HG03108 (cell line): ENCODE measurements around the gene AP5S1.

Experiments
- ATAC-seq: cut with Tn5 transposase; IDR thresholded peaks from one replicate; pipeline ENCODE4 v1.9.1; 2021; ENCODE audit warnings: moderate library complexity; ENCODE audit not compliant: unreplicated experiment

Gene AP5S1, protein sequence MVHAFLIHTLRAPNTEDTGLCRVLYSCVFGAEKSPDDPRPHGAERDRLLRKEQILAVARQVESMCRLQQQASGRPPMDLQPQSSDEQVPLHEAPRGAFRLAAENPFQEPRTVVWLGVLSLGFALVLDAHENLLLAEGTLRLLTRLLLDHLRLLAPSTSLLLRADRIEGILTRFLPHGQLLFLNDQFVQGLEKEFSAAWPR

DNA sequence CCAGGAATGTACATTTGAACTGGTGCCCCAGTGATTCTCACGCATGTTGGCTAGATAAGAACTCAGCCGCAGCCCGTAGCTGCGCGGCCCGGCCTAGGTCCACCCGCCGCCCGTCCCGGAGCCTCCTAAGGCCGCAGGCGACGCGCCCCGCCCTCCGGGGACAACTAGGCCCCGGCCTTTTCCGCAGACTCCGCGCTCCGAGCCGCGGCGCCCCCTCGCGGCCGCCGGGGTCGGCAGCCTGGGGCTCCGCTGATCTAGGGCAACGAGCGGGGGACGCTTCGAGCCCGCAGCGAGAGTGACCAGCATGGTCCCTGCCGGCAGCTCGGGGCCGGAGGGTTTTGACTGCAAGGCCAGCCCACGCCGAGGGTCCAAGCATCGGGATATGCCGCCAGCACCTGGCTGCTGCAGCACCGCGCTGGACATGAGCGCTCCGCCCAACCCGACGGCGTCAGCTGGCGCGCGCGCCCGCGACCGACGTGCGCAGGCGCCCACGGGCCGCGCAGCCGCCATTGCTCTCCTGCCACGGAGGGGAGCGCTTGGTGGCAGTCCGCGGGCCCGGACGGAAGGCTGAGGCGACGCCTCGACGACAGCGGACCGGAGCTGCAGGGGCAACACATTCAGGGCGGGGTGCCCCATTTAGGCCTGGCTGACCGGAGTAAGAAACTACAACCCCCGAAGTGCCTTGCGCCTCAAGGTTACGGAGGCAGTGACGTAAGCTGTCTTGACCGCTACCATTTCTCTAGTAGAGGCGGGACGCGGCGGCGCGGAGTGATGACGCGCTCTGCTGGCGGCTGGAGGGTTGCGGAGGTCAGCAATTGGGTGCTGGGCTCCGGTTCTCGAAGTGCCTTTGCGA, at the start of gene AP5S1:
AP5S1 (plus strand) TSS at position 500 of the 853 bp plus-strand sequence. CDS start 1,571 bp downstream, outside the sequence.
- peak; percentile 77 for ATAC-seq

DNA sequence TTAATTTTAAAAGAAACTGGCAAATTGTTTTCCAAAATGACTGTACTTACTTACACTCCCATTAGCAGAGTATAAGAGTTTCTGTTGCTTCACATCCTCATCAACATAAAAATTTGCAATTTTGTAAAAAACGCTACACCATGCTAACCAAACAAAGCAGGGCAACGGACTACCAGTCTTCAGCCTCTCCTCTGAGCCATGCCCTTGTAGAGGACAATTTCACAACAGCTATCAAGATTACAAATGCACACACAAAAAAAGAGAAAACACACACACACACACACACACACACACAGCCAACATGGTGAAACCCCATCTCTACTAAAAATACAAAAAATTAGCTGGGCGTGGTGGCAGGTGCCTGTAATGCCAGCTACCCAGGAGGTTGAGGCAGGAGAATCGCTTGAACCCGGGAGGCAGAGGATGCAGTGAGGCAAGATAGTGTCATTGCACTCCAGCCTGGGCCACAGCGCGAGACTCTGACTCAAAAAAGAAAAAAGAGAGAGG, 48.7 kb upstream of the AP5S1 start:
- no peak for ATAC-seq

DNA sequence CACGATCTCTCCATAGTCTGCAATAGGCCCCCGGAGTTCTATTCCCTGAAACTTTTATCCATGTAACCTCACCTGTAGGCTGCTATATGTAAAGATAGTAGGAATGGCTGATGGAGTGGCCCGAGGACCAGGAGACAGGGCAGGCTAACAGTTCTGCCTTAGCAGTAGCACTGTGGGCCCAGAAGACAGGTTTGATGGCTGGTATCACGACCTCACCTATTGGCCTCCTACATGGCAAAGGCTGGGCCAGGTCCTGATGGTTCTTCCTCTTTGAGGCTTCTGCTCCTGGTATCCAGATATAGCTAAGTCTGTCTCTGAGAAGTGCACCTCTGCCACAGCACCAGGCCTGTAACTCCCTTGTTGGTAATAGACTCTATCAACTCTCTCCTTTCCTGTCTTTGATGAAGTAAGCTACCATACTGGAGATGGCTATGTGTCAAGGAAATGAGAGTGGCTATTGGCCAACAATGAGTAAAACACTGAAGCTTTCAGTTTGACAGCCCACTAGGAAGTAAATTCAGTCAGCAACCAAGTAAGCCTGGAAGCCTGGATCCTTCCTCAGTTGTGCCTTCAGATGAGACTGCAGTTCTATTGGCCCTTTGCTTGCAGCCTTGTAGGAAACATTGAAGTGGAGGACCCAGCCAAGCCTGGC, 44.8 kb upstream of the AP5S1 start:
- ATAC-seq = no peak

DNA sequence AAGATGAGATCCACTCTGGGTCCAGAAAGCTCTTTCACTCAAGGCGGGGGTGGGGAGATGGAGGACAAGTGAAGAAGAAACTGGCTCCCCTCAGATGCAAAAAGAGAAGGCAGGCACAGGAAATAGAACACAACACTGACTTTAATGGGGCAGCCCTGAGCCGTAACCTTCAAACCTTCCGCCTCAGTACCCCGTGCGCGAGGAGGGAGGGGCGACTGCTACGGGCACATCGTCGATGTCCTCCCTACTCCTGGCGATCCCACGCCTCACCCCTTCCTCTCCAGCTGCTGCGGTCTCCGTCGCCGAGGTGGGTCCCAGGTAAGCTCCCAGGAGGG, 43.0 kb upstream of the AP5S1 start:
- no peak for ATAC-seq

DNA sequence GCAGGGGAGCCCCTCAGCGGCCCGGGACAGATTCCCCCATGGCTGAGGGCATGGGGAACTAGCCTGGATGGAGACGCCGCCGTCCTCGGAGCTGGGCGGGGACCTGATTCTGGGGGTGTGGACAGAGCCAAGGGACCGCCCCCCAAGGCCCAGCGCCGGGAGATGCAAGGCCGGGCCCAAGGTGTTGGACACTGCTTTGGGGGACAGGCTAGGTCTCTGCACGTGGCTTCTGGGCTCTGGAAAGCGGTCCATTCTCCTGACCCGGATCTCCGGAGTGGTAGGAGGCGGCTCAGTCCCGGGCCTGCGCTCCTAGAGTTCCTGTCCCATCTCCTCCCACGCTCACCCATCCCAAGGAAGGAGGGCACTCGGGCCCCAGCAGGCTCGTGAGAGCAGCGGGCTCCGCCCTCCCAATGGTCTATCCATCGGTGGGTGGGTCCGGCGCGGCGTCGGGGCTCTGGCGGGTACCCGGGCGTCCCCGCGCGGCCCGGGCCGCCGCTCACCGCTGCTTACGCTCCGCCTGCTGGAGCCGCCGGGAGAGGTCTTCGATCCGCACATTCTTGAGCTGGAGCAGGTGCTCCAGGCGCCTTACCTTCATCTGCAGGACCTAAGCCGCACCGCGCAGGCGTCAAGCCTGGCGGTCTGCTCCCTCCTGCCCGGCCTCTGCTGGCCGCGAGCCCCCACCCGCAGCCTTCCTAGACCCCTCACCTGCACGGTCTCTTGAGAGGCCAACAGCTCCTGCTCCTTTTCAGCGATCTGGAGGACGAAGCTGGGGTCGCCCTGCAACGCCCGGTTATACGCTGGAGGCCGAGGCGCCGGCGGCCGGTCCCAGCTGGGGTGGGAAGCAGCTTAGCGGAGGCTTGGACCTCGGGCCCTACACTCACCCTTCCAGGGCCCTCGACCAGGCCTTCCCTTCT, 42.4 kb upstream of the AP5S1 start:
- ATAC-seq = no peak

DNA sequence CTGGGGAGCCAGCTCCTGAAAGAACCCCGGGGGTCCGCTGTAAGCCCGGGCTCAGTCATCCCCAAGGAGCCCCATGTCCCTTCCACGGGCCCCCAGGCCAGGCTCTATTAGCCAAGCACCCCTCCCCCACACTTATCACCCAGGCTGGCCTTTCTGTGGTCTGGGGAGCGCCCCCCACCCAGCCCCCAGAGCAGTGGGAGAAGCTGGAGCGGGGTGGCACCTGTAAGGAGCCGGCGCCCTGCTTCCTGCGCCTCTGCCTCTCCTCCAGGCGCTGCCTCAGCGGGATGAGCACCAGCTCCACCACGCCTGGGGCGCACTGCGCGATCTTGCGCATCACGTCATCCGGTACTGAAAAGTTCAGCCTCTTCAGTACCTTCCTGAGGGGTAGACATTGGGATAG, 41.4 kb upstream of the AP5S1 start:
- no peak for ATAC-seq

DNA sequence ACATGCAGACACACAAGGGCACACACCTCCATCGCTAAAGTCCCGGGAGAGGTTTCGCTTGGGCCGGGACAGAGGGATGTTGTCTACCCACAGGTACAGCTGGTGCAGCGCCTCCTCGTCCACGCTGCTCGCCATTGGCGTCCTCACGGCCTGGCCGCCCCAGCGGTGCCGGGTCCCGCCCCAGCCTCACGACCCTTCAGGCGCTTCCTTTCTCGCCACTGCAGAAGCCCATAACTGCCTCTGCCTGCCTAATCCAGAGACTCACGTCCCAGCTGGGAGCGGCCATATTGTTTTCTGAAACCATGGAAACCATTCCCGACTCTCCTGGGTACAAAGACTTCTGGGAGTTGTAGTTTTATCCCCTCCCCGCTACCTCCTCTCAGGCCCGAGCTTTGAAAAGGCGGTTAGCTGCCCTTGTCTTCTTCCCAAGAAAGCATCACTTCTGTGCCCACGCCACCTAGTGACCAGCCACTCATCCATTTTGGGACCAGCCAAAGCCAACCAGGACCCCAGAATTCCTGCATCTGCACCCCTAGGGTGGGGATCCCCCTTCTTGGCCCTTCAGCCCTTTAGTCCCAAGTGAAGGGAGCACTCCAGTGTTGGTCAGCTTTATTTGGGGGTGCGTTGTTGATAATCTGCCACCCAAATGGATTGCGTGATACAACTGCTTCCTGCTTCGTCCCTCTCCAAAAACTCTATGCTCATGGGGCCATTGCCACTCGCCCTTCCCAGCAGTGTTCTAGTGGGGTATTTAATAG, 39.0 kb upstream of the AP5S1 start, which contains the start of gene SPEF1:
SPEF1 (minus strand) TSS at position 296 of the 758 bp plus-strand sequence; CDS start at position 135, 161 bp downstream.
- peak; percentile 46 for ATAC-seq

DNA sequence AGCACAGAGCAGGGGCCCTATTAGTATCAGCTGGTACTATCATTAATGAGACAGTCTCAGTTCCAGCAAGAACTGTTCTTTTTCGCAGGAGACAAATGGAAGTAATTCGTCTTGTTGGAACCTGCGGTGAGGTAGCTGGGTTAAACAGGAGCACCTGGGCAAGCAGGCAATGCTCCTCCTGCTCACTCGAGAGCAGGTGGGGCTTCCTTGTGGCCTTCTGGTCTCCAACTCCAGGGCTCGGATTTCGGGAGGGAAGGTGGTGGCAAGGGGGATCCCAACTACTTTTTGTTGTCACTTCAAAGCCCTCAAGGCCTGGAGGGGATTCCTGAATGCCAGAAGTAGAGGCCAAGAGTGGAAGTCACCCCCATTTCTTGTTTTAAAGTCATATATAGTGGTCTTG, 37.8 kb upstream of the AP5S1 start:
- no peak for ATAC-seq

DNA sequence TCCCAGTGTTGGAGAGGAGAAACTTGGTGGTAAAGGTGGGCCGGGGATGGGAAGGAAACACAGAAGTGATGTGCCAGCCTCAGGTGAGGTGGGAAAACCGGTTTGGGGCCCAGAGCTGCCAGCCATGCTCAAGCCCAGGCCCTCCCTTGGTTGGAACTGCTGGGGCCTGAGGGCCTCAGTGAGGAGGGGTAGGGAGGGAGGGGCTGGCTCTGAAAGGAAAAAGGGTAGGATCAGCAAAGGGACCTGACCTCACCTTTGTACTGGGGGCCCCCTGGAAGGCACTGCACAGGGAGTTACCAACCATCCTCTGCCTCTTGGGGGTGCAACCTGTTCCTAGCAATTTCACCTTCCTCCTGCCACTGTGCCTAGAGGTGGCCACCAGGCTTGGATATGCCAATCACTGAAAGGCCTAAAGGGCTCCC, 37.3 kb upstream of the AP5S1 start:
- no peak for ATAC-seq

DNA sequence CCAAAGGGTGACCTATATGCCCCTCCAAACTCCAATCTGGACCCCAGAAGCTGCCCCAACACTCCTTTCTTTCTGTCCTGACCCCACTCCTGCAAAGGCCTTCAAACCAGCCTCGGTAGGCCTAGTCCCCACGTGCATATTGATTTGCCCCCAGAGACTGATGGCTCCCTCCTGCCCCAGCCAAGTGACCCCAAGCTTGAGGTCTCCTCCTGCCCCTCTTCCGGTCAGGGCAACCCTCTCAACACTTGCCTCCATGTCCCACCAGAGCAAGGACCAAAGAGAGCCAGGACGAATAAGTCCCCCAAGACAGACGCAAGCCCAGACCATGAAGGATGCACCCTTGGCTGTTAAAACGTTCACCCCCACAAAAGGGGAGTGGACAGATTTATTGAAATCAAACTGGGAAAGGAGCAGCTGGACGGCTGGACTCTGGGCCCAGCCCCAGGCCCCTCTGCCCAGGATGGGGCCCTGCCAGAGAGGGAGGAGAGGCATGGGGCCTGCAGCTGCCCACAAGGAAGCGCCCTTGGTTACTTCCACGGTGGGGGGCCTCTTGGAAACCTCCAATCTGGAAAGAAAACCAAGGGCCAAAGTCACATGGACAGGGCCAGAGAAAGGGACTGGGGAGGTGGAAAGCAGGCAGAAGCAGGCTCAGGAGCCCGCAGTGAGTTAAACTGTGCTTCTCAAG, 36.7 kb upstream of the AP5S1 start:
- ATAC-seq = no peak

DNA sequence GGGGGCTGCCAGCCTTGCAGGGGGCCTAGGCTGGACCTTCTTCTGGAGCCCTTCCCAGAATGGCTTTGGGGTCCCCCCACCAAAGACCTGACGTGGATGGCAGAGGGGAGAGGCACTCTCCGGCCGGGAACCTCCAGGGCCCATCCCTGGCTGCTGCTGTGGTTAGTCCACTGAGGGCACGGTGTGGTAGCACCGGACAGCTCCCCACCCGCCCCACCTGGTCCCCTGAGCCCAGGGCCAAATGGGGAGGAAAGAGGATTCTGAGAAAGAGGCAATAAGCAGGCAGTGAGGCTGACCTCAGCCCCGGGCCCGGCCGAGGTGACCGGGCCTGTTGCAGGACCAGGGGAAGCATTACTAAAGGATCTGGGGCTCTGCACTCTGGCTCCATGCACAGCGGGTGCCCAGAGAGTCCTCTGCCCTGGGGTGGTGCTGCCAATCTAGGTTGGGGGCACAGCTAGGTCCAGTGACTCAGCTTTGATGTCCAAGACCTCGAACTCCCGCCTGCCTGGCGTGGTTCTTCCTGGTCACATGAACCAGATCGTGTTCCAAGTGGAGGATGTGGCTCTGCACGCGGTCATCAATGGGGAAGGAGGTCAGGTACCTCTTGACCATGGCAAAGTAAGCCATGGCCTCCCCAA, 36.0 kb upstream of the AP5S1 start:
- no peak for ATAC-seq

DNA sequence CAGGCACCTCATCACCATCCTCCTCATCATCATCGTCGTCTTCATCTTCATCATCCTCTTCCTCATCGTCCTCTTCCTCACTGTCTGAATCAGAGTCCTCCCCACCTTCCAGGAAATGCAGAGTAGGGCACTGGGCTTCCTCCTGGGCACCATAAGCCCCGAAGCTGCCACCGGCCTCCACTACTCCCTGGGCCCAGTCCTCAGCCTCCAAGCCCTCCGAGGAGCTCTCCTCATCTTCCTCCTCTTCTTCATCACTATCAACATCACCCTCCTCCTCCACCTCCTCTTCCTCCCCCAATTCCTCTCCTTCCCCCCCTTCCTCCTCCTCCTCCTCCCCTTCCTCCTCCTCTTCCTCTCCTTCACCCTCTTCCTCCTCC, 35.5 kb upstream of the AP5S1 start:
- ATAC-seq = no peak

DNA sequence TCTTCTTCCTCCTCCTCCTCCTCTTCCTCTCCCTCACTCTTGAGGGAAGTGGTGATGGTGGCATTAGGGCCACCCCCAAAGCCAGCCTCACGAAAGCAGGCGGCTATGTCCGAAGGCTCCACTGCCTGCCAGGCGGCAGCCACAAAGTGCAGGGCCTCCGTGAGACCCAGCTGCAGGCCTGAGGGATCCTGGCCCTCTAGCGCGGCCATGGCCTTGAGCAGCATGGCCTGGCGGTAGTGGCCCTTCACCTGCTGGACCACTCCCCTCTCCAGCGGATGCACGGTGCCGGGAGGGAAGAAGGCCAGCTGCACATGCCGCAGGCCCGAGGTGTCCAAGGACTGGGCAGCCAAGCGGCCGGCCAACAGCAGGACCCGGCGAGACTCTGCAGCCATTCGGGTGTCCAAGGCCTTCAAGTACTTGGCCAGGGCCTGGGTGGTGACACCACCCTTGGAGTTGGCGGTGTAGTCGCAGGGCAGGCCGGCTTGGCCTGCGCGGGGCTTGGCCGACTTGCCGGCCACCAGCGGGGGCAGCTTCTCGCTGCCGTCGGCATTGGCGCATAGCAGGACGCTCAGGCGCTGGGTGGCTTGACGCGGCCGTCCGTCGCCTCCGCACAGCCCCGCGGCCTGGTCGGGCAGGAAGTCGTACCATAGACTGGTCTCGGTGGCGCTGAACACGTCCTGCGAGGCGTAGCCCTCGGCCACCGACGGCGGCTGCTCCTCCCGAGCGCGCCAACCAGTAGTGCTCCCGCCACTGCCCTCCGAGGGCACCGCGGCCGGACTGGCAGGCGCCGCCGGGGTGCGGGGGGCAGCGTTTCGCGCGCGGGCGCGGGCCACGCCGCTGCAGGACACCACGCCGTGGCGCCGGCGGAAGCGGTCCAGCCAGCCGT, 34.9 kb upstream of the AP5S1 start:
- ATAC-seq = no peak

DNA sequence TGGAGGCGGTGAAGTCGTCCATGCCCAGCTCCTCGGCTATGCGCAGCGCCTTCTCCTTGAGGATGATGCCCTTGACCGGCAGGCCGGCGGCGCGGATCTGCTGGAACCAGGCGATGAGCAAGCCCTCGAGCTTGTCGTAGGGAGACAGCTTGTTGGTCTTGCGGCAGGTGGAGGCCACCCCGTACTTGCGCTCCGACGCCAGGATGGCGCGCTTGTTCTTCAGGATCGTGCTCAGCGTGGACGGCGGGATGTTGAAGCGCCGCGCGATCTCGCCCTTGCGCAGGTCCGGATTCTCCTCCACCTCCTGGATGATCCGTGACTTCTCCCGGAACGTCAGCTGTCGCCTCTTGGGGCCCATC, 34.2 kb upstream of the AP5S1 start:
- ATAC-seq = no peak

DNA sequence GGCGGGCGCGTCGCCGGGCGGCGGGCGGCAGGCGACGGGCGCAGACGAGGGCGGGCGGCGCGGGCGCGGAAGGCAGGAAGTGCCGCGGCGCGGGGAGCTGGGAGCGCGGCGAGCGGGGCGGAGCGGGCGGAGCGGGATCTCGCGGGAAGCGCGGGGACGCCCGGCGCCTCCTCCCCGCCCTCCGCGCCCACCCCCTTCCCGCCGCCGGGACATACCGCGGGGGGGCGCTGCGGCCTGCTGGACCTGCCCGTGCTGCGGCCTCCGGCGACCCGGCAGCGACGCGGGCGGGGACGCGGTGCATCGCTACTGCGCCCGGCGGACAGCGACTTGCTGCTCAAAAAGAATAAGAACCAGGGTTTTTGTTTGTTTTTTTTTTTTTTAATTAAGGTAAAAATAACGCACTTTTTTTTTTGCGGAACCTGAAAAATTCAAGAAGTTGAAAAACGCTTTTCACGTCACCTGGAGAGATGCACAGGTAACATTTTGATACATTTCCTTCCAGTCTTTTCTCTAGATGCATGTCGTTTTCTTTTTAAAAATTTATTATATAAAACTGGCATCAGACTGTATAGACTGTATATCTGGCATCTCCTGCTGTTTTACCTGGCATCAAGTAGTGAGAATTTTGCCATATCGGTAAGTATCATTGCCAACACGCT, 33.6 kb upstream of the AP5S1 start, which contains the start of gene CENPB:
CENPB (minus strand) TSS at position 76 of the 659 bp plus-strand sequence. CDS start 257 bp downstream, outside the sequence.
- peak; percentile 81 for ATAC-seq

DNA sequence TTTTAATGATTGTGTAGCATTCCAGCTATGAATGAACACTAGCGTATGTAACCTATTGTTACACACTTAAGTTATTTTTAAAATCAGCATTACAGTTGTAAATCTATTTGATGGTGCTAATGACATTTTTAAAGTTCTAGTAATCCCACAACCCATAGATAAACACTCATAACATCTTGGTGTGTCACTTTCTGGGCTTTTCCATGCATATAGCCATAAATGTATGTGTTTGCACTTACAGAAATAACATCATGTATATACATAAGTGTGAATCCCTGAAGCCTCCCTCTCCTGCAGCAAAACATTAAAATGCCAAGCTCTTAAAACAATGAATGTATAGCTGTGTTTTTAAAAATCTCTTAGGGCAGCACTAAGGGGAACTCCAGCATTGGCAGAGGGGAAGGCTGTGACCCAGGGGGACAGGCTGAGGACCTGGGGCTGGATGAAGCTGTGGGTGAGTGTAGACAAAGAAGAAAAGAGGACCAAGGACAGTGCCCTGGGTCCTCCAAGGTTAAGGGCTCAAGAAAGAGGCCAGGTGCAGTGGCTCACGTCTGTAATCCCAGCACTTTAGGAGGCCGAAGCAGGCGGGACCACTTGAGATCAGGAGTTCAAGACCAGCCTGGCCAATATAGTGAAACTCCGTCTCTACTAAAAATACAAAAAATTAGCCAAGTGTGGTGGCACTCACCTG, 32.9 kb upstream of the AP5S1 start:
- ATAC-seq = no peak

DNA sequence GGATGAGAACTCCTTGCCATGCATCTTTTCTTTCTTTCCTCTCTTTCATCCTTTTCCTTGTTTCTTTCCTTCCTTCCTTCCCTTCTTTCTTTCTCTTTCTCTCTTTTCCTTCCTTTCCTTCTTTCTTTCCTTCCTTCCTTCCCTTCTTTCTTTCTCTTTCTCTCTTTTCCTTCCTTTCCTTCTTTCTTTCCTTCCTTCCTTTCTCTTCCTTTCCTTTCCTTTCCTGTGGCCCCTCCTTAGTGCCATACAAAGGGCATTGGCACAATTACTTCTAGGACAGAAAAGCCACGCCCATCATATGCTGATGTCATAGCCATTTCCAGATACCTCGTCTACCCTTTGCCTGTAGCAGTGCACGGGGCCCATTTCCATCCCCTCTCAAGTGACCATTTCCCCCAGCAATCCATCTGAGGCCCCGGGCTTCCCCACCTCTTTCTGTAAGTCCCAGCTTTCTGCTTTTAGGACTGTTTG, 31.6 kb upstream of the AP5S1 start:
- ATAC-seq = no peak
